K562 (cell line): Measurements from ENCODE around the gene MAP3K7. TPM values are rescaled to one million over a fixed set of nuclear protein-coding genes. Genes with fewer than 3 reads are reported as not detected.

ENCODE experiments used
- ATF1 ChIP-seq, 2 experiments: fragments of 450-650 bp in 1 of 2; IDR thresholded peaks; 2 replicates each; pipeline ENCODE4 v1.6.1; 2016; ENCODE audit warnings: missing compliant biosample characterization in 1 of 2, missing genetic modification characterization in 1 of 2
- ATF4 ChIP-seq: fragments of 450-650 bp; formaldehyde crosslinking; IDR thresholded peaks from 2 replicates; pipeline ENCODE4 v1.4.0; 2022; ENCODE audit warnings: mild to moderate bottlenecking, moderate library complexity
- CBX8 ChIP-seq: fragments of 200-600 bp; sonication (generic); IDR thresholded peaks from 2 replicates; pipeline ENCODE4 v1.6.1; 2012; ENCODE audit warnings: borderline replicate concordance, mixed run types, low read depth, mild to moderate bottlenecking, moderate library complexity, mixed read lengths, low read length, control low read depth, inconsistent platforms; ENCODE audit not compliant: poor library complexity, severe bottlenecking; ENCODE audit errors: extremely low read depth
- FOXM1 ChIP-seq, 2 experiments: fragments of 450-650 bp in 1 of 2; sonication (generic) in 1 of 2; formaldehyde crosslinking in 1 of 2; IDR thresholded peaks; 2 replicates each; pipeline versions ENCODE4 v1.6.1 to v1.9.0; 2017 to 2022; ENCODE audit warnings: low read depth in 2 of 2, mild to moderate bottlenecking in 2 of 2, missing genetic modification reagents in 1 of 2, moderate library complexity in 1 of 2
- FOXO4 ChIP-seq: fragments of 450-650 bp; formaldehyde crosslinking; IDR thresholded peaks from 2 replicates; pipeline ENCODE4 v1.4.0; 2020; ENCODE audit warnings: mild to moderate bottlenecking, moderate library complexity
- GATAD2A ChIP-seq: fragments of 450-650 bp; IDR thresholded peaks from 2 replicates; pipeline ENCODE4 v1.6.1; 2017
- GTF2A2 ChIP-seq: IDR thresholded peaks from 2 replicates; pipeline ENCODE4 v1.6.1; 2016; ENCODE audit warnings: mild to moderate bottlenecking, missing genetic modification characterization, missing compliant biosample characterization
- HDAC3 ChIP-seq: fragments of 450-650 bp; IDR thresholded peaks from 2 replicates; pipeline ENCODE4 v1.6.1; 2018; ENCODE audit warnings: borderline replicate concordance, mild to moderate bottlenecking, moderate library complexity; ENCODE audit not compliant: partially characterized antibody
- HLTF ChIP-seq: fragments of 450-650 bp; IDR thresholded peaks from 2 replicates; pipeline ENCODE4 v1.6.1; 2016
- HNRNPUL1 ChIP-seq: fragments of 200-400 bp; formaldehyde crosslinking; IDR thresholded peaks from 2 replicates; pipeline ENCODE4 v1.6.1; 2017; ENCODE audit warnings: low read length
- KHSRP ChIP-seq: fragments of 450-650 bp; IDR thresholded peaks from 2 replicates; pipeline ENCODE4 v1.6.1; 2017
- KLF6 ChIP-seq: fragments of 250-450 bp; sonication (Bioruptor Pico); IDR thresholded peaks from 2 replicates; pipeline ENCODE4 v1.4.0; 2020; ENCODE audit warnings: mild to moderate bottlenecking, moderate library complexity, borderline replicate concordance
- MYC ChIP-seq, 2 experiments: fragments of 250-450 bp in 1 of 2; sonication (Bioruptor Pico) in 1 of 2; IDR thresholded peaks; 2 replicates each; pipeline versions ENCODE4 v1.5.1 to v1.6.1; 2012 to 2021; ENCODE audit warnings: low read depth in 2 of 2, borderline replicate concordance in 1 of 2, improper control_type of control experiment in 1 of 2, low read length in 1 of 2, mild to moderate bottlenecking in 1 of 2, moderate library complexity in 1 of 2
- NR3C1 ChIP-seq: sonication (generic); formaldehyde crosslinking; IDR thresholded peaks from 2 replicates; pipeline ENCODE4 v1.8.1; 2022; ENCODE audit warnings: missing genetic modification reagents
- NR4A1 ChIP-seq, 2 experiments: fragments of 250-450 bp in 1 of 2; fragments of 450-650 bp in 1 of 2; sonication (Bioruptor Pico) in 1 of 2; IDR thresholded peaks; 2 replicates each; pipeline versions ENCODE4 v1.4.0 to v1.6.1; 2016 to 2020; ENCODE audit warnings: mild to moderate bottlenecking in 2 of 2, missing compliant biosample characterization in 1 of 2, missing genetic modification characterization in 1 of 2, moderate library complexity in 1 of 2
- PPARD ChIP-seq: fragments of 250-450 bp; sonication (Bioruptor Pico); IDR thresholded peaks from 2 replicates; pipeline ENCODE4 v1.8.0; 2022; ENCODE audit warnings: inconsistent platforms, mild to moderate bottlenecking, moderate library complexity
- THRB ChIP-seq: fragments of 450-650 bp; formaldehyde crosslinking; conservative IDR thresholded peaks from 2 replicates; pipeline ENCODE4 v1.4.0; 2022; ENCODE audit warnings: mild to moderate bottlenecking, missing genetic modification characterization
- XRCC4 ChIP-seq: IDR thresholded peaks from one replicate; pipeline ENCODE4 v1.6.1; 2011; ENCODE audit not compliant: insufficient read depth, insufficient read length; ENCODE audit errors: extremely low read depth
- ZBTB17 ChIP-seq: fragments of 450-650 bp; formaldehyde crosslinking; IDR thresholded peaks from 2 replicates; pipeline ENCODE4 v1.4.0; 2020; ENCODE audit warnings: mild to moderate bottlenecking
- ZKSCAN8 ChIP-seq: fragments of 200-800 bp; sonication (Bioruptor generic); IDR thresholded peaks from 2 replicates; pipeline ENCODE4 v1.6.1; 2016; ENCODE audit warnings: missing genetic modification characterization, missing compliant biosample characterization
- ZNF124 ChIP-seq: sonication (generic); formaldehyde crosslinking; IDR thresholded peaks from 2 replicates; pipeline ENCODE4 v1.8.1; 2022; ENCODE audit warnings: missing genetic modification reagents
- ZNF398 ChIP-seq: fragments of 250-450 bp; sonication (Bioruptor Pico); IDR thresholded peaks from 2 replicates; pipeline ENCODE4 v1.8.0; 2021; ENCODE audit warnings: moderate library complexity, mild to moderate bottlenecking, inconsistent platforms
- polyA plus RNA-seq, 8 experiments: library from polyadenylated mRNA; depleted of rRNA in 4 of 8; stranded (reverse) in 5 of 8; unstranded in 3 of 8; fragments of >200 nt; fragmentation: Nextera tagmentation in 2 of 8; fragmentation: Illumina TruSeq in 1 of 8; extraction: Ambion mirVana in 2 of 8; extraction: Trizol in 1 of 8; gene quantifications; 2 replicates each; pipeline versions ENCODE4 v1.2.1 to v1.2.3, GENCODE V29; 2011 to 2014; ENCODE audit warnings: inconsistent platforms in 1 of 8, missing spikeins in 1 of 8
- total RNA-seq, 7 experiments: library from RNA; depleted of rRNA in 6 of 7; stranded (reverse); fragments of >200 nt in 6 of 7; fragmentation: Illumina TruSeq in 2 of 7; extraction: Trizol in 2 of 7; gene quantifications; 2 replicates each; pipeline versions ENCODE4 v1.2.1 to v1.2.3, GENCODE V29; 2011 to 2021; ENCODE audit warnings: low replicate concordance in 1 of 7

The MAP3K7 gene
- total and polyA plus RNA-seq, 9 of the 15 experiments (the other 6 are each of a cell fraction or from before 2014, with no cell fraction given), result 13.4 to 60.9 (median 34.8) TPM

GRCh38 chr6:90464507-90464906 is 122.4 kb downstream of the MAP3K7 start (continued):
- TF ChIP-seq FOXO4 (CRISPR knock-in tag) (no peak), ATF1 (CRISPR knock-in tag; IDR thresholded peaks at IDR 0.05) (no peak), ATF1 (tag; IDR thresholded peaks at IDR 0.05) (no peak), ZBTB17 (CRISPR knock-in tag) (no peak), CBX8 (no peak), NR3C1 (CRISPR knock-in tag) (no peak), PPARD (CRISPR knock-in tag) (no peak), ZKSCAN8 (CRISPR knock-in tag) (no peak), HLTF (no peak), KHSRP (no peak), ATF4 (CRISPR knock-in tag) (no peak), XRCC4 (no peak), MYC (IDR thresholded peaks at IDR 0.05; ENCODE audit: low read depth, low read length) (no peak), MYC (CRISPR knock-in tag; IDR thresholded peaks at IDR 0.05; ENCODE audit: borderline replicate concordance, low read depth) (no peak), NR4A1 (CRISPR knock-in tag; IDR thresholded peaks at IDR 0.05) (no peak), NR4A1 (tag; IDR thresholded peaks at IDR 0.05) (no peak), HDAC3 (peak; percentile 17), FOXM1 (IDR thresholded peaks at IDR 0.05; ENCODE audit: low read depth) (peak; percentile 68; the same call in 1 of the 2 replicates), FOXM1 (CRISPR knock-in tag; IDR thresholded peaks at IDR 0.05; ENCODE audit: low read depth) (no peak), HNRNPUL1 (no peak), ZNF124 (CRISPR knock-in tag) (no peak), ZNF398 (CRISPR knock-in tag) (no peak), GATAD2A (peak; percentile 73; the same call in 1 of the 2 replicates), THRB (CRISPR knock-in tag) (no peak), GTF2A2 (tag) (no peak), KLF6 (no peak)
